Measurements from ENCODE around the gene MRS2. TPM values are rescaled to one million over a fixed set of nuclear protein-coding genes. Genes with fewer than 3 reads are reported as not detected.

Gene MRS2
- total RNA-seq, 1 donor from 2014 or later = 32.3 TPM

DNA sequence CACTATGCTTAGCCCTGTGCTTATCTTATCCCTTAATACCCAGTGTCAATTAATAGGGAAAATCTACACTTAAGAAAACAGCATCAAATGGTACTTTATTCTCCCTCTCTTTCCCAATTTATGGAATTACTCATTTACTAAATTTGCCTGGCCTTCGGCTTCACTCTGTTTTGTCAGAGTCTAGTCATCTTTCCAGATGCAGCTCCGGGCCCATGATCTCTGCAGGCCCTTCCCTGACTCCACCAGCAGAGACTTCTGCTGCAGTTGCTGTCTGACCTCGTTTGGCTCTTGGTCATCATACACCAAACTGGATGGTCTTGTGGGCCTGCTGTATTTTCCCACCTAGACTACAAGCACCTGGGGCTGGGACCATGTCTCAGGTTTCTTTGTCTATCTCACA lies 27.4 kb downstream of the MRS2 start:
- Histone ChIP-seq H3K4me1 (no peaks in the 10 kb centered on the region), H3F3A (ENCODE audit: low read depth) (no peaks in the 10 kb centered on the region), H3K4me3 (no peak overlapping the region), H2AFZ (replicated peaks) (no peak overlapping the region), H3K79me2 (ENCODE audit: low read depth) (no peaks in the 10 kb centered on the region), H3K9ac (no peak overlapping the region), H3K27me3 (no peaks in the 10 kb centered on the region), H4K20me1 (ENCODE audit: low read depth) (no peaks in the 10 kb centered on the region), H3K27ac (no peak overlapping the region), H3K36me3 (no peaks in the 10 kb centered on the region), H3K9me3 (ENCODE audit: low read depth) (no peaks in the 10 kb centered on the region), H3K4me2 (no peak overlapping the region)
- Mint-ChIP-seq H3K27me3 (ENCODE audit: insufficient read depth, low read depth) (no peaks in the 10 kb centered on the region), H3K9me3 (no peaks in the 10 kb centered on the region), H3K4me1 (no peaks in the 10 kb centered on the region), H3K36me3 (peaks cover 3% of the 10 kb centered on the region), H3K27ac (no peak overlapping the region), H3K4me3 (no peak overlapping the region)
- TF ChIP-seq EZH2phosphoT487 (IDR thresholded peaks at IDR 0.05) (no peak), EZH2 (IDR thresholded peaks at IDR 0.05) (no peak)
- TF ChIP-seq, protein P1, sequence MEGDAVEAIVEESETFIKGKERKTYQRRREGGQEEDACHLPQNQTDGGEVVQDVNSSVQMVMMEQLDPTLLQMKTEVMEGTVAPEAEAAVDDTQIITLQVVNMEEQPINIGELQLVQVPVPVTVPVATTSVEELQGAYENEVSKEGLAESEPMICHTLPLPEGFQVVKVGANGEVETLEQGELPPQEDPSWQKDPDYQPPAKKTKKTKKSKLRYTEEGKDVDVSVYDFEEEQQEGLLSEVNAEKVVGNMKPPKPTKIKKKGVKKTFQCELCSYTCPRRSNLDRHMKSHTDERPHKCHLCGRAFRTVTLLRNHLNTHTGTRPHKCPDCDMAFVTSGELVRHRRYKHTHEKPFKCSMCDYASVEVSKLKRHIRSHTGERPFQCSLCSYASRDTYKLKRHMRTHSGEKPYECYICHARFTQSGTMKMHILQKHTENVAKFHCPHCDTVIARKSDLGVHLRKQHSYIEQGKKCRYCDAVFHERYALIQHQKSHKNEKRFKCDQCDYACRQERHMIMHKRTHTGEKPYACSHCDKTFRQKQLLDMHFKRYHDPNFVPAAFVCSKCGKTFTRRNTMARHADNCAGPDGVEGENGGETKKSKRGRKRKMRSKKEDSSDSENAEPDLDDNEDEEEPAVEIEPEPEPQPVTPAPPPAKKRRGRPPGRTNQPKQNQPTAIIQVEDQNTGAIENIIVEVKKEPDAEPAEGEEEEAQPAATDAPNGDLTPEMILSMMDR (IDR thresholded peaks at IDR 0.05) = no peak
- no peak for DNase-seq (ENCODE audit: low spot score)

DNA sequence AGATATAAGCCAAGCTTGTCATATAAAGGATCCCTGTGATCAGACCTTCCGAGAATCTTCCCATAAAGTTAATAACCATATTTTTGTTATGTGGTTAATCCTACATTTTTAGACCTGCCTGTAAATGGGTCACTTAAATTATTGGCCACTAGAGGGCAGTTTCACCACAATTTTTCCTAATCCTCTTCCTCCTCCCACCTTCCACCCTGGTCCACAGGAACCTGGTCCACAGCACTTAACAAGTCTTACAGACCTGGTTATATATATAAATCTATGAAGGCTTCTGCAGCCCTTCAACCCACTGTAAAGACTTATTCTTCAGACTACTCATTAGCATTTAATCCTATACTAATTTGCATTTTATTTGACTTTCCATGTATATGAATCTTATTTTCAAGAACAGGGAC lies 28.3 kb downstream of the MRS2 start:
- Mint-ChIP-seq H3K36me3 (peaks cover 3% of the 10 kb centered on the region), H3K27ac (no peak overlapping the region), H3K9me3 (no peaks in the 10 kb centered on the region), H3K27me3 (ENCODE audit: insufficient read depth, low read depth) (no peaks in the 10 kb centered on the region), H3K4me3 (no peak overlapping the region), H3K4me1 (no peaks in the 10 kb centered on the region)
- no peak for TF ChIP-seq EZH2 (IDR thresholded peaks at IDR 0.05)
- TF ChIP-seq, protein P1 (IDR thresholded peaks at IDR 0.05) = peak; percentile 75
- H4K20me1 ChIP-seq (ENCODE audit: low read depth) = no peaks in the 10 kb centered on the region
- H3K36me3 ChIP-seq = no peaks in the 10 kb centered on the region
- no peak overlapping the region for H3K27ac ChIP-seq
- no peaks in the 10 kb centered on the region for H3K27me3 ChIP-seq
- H3K9ac ChIP-seq = no peak overlapping the region
- no peaks in the 10 kb centered on the region for H3K79me2 ChIP-seq (ENCODE audit: low read depth)
- no peak overlapping the region for H3K4me2 ChIP-seq
- no peak overlapping the region for H3K4me3 ChIP-seq
- no peaks in the 10 kb centered on the region for H3K4me1 ChIP-seq
- no peak overlapping the region for H2AFZ ChIP-seq (replicated peaks)
- H3K9me3 ChIP-seq (ENCODE audit: low read depth) = no peaks in the 10 kb centered on the region
- no peaks in the 10 kb centered on the region for H3F3A ChIP-seq (ENCODE audit: low read depth)
- DNase-seq (ENCODE audit: low spot score) = peak; percentile 28

- Mint-ChIP-seq H3K36me3 (peaks cover 3% of the 10 kb centered on the region), H3K4me3 (no peak overlapping the region), H3K27ac (no peak overlapping the region)
These were observed 29.9 kb downstream of the MRS2 start for GRCh38 chr6:24432611-24433010.

DNA sequence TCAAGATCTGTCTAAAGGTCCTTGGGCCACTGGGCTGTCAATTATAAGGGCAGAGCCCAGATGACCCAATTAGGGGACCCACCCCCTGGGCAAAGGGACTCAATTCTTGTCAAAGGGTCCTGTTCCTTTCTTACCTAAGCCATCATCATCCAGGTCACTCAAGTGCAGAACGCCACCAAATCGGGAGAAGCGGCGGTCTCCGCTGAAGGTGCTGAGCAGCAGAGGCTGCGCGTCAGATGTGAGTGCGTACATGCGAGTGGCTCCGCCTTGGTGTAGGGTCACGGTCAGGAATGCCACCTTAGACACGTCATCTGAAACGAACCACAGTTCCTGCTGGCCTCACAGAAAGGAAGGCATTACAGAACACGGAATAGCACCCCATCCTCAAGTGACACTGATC lies 34.2 kb downstream of the MRS2 start:
- H3K9me3 ChIP-seq (ENCODE audit: low read depth) = no peaks in the 10 kb centered on the region
- DNase-seq (ENCODE audit: low spot score) = no peak
- Mint-ChIP-seq H3K9me3 (no peaks in the 10 kb centered on the region), H3K36me3 (peaks cover 5% of the 10 kb centered on the region), H3K27me3 (ENCODE audit: insufficient read depth, low read depth) (no peaks in the 10 kb centered on the region), H3K4me1 (no peaks in the 10 kb centered on the region), H3K4me3 (no peak overlapping the region), H3K27ac (no peak overlapping the region)
- TF ChIP-seq EZH2 (IDR thresholded peaks at IDR 0.05) (no peak), EZH2phosphoT487 (IDR thresholded peaks at IDR 0.05) (no peak)
- TF ChIP-seq, protein P1 (IDR thresholded peaks at IDR 0.05) = no peak
- H2AFZ ChIP-seq (replicated peaks) = no peak overlapping the region
- no peaks in the 10 kb centered on the region for H3F3A ChIP-seq (ENCODE audit: low read depth)
- H3K36me3 ChIP-seq = no peaks in the 10 kb centered on the region
- H3K9ac ChIP-seq = no peak overlapping the region
- H3K4me1 ChIP-seq = no peaks in the 10 kb centered on the region
- no peak overlapping the region for H3K4me3 ChIP-seq
- H4K20me1 ChIP-seq (ENCODE audit: low read depth) = no peaks in the 10 kb centered on the region
- no peak overlapping the region for H3K27ac ChIP-seq
- H3K4me2 ChIP-seq = no peak overlapping the region
- no peaks in the 10 kb centered on the region for H3K79me2 ChIP-seq (ENCODE audit: low read depth)
- no peaks in the 10 kb centered on the region for H3K27me3 ChIP-seq

More at GRCh38 chr6:24432611-24433010, 29.9 kb downstream of the MRS2 start:
- H3K4me1 Mint-ChIP-seq = no peaks in the 10 kb centered on the region
- Histone ChIP-seq H3K36me3 (no peaks in the 10 kb centered on the region), H3K9me3 (ENCODE audit: low read depth) (no peaks in the 10 kb centered on the region), H4K20me1 (ENCODE audit: low read depth) (no peaks in the 10 kb centered on the region), H2AFZ (replicated peaks) (no peak overlapping the region), H3F3A (ENCODE audit: low read depth) (no peaks in the 10 kb centered on the region), H3K4me1 (no peaks in the 10 kb centered on the region), H3K27me3 (no peaks in the 10 kb centered on the region), H3K79me2 (ENCODE audit: low read depth) (no peaks in the 10 kb centered on the region), H3K4me2 (no peak overlapping the region), H3K9ac (no peak overlapping the region), H3K27ac (no peak overlapping the region), H3K4me3 (no peak overlapping the region)
- no peaks in the 10 kb centered on the region for H3K9me3 Mint-ChIP-seq
- H3K27me3 Mint-ChIP-seq (ENCODE audit: insufficient read depth, low read depth) = no peaks in the 10 kb centered on the region
- no peak for TF ChIP-seq EZH2 (IDR thresholded peaks at IDR 0.05)
- TF ChIP-seq EZH2phosphoT487 (IDR thresholded peaks at IDR 0.05) = no peak
- DNase-seq (ENCODE audit: low spot score) = no peak
